DND-41 (cell line): Measurements from ENCODE around the gene MET.

ENCODE experiments used
- ATAC-seq: fragments of 200-7000 bp; cut with Tn5 transposase; 3 replicates; pipeline ENCODE4 v1.9.1; 2021; ENCODE audit warnings: low read depth; ENCODE audit not compliant: insufficient read depth
- DNase-seq: peaks from one replicate; pipeline ENCODE4 v3.0.0-alpha.2; 2020
- H2AFZ ChIP-seq: 2 replicates; pipeline ENCODE4 v1.6.0; 2012; ENCODE audit warnings: low read depth, low read length
- H3K27ac ChIP-seq: 2 replicates; pipeline ENCODE4 v1.5.1; 2012; ENCODE audit warnings: low read length, inconsistent platforms
- H3K27me3 ChIP-seq: fragments of 200-600 bp; sonication (generic); 2 replicates; pipeline ENCODE4 v1.6.0; 2012; ENCODE audit warnings: low read length, mild to moderate bottlenecking, inconsistent platforms; ENCODE audit not compliant: insufficient read depth, poor library complexity
- H3K36me3 ChIP-seq: 2 replicates; pipeline ENCODE4 v1.5.1; 2012; ENCODE audit warnings: low read length, inconsistent platforms; ENCODE audit not compliant: insufficient read depth
- H3K4me1 ChIP-seq: 2 replicates; pipeline ENCODE4 v1.5.1; 2012; ENCODE audit warnings: mild to moderate bottlenecking, low read length; ENCODE audit not compliant: insufficient read depth
- H3K4me2 ChIP-seq: 2 replicates; pipeline ENCODE4 v1.6.0; 2012; ENCODE audit warnings: mild to moderate bottlenecking, moderate library complexity, low read length, inconsistent platforms; ENCODE audit not compliant: insufficient read depth
- H3K4me3 ChIP-seq, 2 experiments: fragments of 200-600 bp in 1 of 2; shearing (Covaris generic) in 1 of 2; 2 replicates each; pipeline ENCODE4 v1.5.1; 2012 to 2016; ENCODE audit warnings: inconsistent platforms in 2 of 2, low read length in 2 of 2, mild to moderate bottlenecking in 2 of 2, low read depth in 1 of 2, moderate library complexity in 1 of 2
- H3K79me2 ChIP-seq: 2 replicates; pipeline ENCODE4 v1.6.0; 2012; ENCODE audit warnings: low read length, inconsistent platforms; ENCODE audit not compliant: insufficient read depth
- H3K9ac ChIP-seq: 2 replicates; pipeline ENCODE4 v1.6.0; 2012; ENCODE audit warnings: low read depth, mild to moderate bottlenecking, inconsistent platforms, low read length, moderate library complexity
- H3K9me3 ChIP-seq: 2 replicates; pipeline ENCODE4 v1.5.1; 2012; ENCODE audit warnings: low read length, moderate library complexity, mild to moderate bottlenecking, inconsistent platforms; ENCODE audit not compliant: insufficient read depth, severe bottlenecking
- H4K20me1 ChIP-seq: 2 replicates; pipeline ENCODE4 v1.6.0; 2012; ENCODE audit warnings: low read length; ENCODE audit not compliant: insufficient read depth
- EZH2 ChIP-seq: IDR thresholded peaks from 3 replicates; pipeline ENCODE4 v1.6.1; 2012; ENCODE audit warnings: borderline replicate concordance, low read depth, mild to moderate bottlenecking, moderate library complexity, low read length, inconsistent platforms; ENCODE audit not compliant: severe bottlenecking
- TF ChIP-seq, protein P1 (sequence below): IDR thresholded peaks from 2 replicates; pipeline ENCODE4 v1.5.1; 2012; ENCODE audit warnings: borderline replicate concordance, low read length, moderate library complexity, mild to moderate bottlenecking; ENCODE audit not compliant: poor library complexity, severe bottlenecking; ENCODE audit errors: extremely low read depth

The MET gene

DNA sequence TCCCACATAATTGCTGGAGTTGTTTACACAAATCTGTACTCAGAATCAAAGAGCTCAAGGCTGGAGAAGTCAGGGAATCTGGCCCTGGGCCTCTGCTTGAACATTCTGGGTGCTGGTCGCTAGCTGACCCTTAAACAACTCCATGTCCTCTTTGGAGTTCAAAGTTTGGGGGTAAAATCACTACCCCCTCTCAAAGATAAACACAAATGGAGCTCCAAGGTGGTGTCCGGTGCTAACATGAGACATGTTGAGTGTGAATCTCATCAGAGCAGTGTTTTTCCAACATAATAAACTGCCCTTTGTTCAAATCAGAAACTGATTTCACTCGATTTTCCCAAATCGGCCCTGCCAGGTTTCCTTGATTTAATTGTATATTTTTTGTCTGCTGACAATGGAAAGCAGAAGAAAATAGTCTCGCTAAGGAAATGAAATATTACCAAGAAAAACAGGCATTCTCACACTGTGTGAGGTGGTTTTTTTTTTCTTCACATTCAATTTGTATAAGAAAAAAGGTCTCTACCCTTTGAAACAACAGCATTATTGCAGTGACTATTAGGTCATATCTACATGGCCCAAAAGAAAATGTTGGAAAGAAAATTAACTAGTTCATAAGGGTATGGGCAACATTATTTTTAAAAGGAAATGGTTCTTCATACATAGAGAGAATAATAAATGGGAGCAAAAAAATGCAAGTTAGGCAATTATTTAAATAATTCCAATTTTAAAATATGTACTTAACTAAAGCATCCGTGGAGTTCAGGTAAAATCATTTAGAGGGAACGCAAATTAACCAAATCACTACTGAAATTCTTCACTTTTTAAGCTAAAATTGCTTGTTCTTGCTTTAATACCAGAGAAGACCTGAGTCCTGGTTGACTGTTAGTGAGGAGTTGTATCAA, 134.3 kb downstream of the MET start:
- no peaks in the 10 kb centered on the region for H4K20me1 ChIP-seq
- peaks cover 5% of the 10 kb centered on the region for H3K27me3 ChIP-seq
- H3K9me3 ChIP-seq: no peaks in the 10 kb centered on the region
- no peak overlapping the region for H3K4me3 ChIP-seq
- DNase-seq: no peak
- no peak overlapping the region for H3K9ac ChIP-seq
- TF ChIP-seq, protein P1, sequence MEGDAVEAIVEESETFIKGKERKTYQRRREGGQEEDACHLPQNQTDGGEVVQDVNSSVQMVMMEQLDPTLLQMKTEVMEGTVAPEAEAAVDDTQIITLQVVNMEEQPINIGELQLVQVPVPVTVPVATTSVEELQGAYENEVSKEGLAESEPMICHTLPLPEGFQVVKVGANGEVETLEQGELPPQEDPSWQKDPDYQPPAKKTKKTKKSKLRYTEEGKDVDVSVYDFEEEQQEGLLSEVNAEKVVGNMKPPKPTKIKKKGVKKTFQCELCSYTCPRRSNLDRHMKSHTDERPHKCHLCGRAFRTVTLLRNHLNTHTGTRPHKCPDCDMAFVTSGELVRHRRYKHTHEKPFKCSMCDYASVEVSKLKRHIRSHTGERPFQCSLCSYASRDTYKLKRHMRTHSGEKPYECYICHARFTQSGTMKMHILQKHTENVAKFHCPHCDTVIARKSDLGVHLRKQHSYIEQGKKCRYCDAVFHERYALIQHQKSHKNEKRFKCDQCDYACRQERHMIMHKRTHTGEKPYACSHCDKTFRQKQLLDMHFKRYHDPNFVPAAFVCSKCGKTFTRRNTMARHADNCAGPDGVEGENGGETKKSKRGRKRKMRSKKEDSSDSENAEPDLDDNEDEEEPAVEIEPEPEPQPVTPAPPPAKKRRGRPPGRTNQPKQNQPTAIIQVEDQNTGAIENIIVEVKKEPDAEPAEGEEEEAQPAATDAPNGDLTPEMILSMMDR: no peak
- TF ChIP-seq EZH2: no peak
- no peaks in the 10 kb centered on the region for H3K36me3 ChIP-seq
- H3K27ac ChIP-seq: no peak overlapping the region
- no peaks in the 10 kb centered on the region for H3K4me1 ChIP-seq
- H2AFZ ChIP-seq: no peak overlapping the region
- H3K79me2 ChIP-seq: no peaks in the 10 kb centered on the region
- no peak overlapping the region for H3K4me2 ChIP-seq
- no peak for ATAC-seq

DNA sequence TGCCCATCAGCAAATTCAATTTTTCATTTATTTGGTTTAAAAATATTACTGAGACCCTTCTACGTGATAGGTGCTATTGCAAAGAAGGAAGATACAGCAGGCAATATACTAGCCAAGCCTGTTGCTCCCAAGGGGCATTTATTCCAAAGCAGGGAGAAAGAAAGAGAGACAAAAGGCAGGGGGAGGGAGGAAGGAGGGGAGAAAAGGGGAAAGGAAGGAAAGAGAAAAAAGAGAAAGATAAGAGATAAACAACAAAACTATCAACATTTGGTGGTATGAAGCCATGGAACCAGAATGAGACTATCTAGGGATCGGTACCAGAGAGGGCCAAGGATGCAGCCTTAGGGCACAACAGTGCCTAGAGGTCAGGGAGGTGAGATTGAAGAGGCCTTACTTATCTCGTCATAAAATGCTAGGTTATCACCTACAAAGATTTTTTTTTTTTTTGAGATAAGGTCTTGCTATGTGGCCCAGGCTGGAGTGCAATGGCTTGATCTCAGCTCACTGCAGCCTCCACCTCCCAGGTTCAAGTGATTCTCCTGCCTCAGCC, 135.1 kb downstream of the MET start:
- H4K20me1 ChIP-seq: no peaks in the 10 kb centered on the region
- DNase-seq: no peak
- H3K4me1 ChIP-seq: no peaks in the 10 kb centered on the region
- no peak overlapping the region for H3K4me2 ChIP-seq
- H3K9ac ChIP-seq: no peak overlapping the region
- peaks cover 5% of the 10 kb centered on the region for H3K27me3 ChIP-seq
- TF ChIP-seq, protein P1: no peak
- TF ChIP-seq EZH2: no peak
- no peak for ATAC-seq
- no peak overlapping the region for H3K4me3 ChIP-seq
- H3K9me3 ChIP-seq: no peaks in the 10 kb centered on the region
- no peak overlapping the region for H3K27ac ChIP-seq
- H3K79me2 ChIP-seq: no peaks in the 10 kb centered on the region
- H3K36me3 ChIP-seq: no peaks in the 10 kb centered on the region
- no peak overlapping the region for H2AFZ ChIP-seq

DNA sequence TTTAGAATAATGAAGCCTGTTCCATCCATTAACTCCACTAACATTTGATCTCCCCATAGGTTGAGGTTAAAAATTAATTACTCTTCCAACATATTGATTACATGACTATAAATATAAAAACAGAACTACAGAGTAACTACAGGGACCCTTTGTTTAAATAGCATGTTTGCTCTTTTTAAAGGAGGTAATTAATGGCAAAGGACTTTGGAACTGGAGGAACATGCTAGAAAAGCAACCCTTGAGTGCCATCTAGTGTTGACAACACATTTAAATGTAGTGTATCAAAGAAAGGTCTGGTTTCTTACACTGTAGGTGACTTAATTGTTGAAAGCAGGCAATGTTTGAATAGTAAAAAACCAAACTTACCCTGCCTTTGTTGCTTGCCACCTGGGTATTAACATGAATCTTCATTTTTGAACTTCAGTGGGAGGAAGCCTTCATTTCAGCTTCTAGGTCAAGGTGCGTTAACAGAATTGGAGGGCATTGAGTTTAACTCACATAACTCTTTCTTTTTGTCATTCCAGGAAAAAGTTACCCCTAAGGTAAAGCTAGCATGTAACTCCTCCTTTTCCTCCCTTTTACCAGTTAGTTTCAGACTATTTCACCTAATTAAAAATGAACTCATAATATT, 137.8 kb downstream of the MET start:
- Histone ChIP-seq H3K9ac (no peak overlapping the region), H3K4me1 (no peaks in the 10 kb centered on the region), H3K27me3 (peaks cover 12% of the 10 kb centered on the region), H3K27ac (no peak overlapping the region), H4K20me1 (no peaks in the 10 kb centered on the region), H3K4me2 (no peak overlapping the region), H3K9me3 (no peaks in the 10 kb centered on the region), H2AFZ (no peak overlapping the region), H3K36me3 (no peaks in the 10 kb centered on the region), H3K4me3 (no peak overlapping the region), H3K79me2 (no peaks in the 10 kb centered on the region)
- ATAC-seq (peak; percentile 86), DNase-seq (peak; percentile 19)
- TF ChIP-seq, protein P1: peak; percentile 77
- no peak for TF ChIP-seq EZH2
